SK-N-SH (cell line): ENCODE data around the gene EXOC3L1. TPM values are rescaled to one million over a fixed set of nuclear protein-coding genes. Genes with fewer than 3 reads are reported as not detected.

Source experiments
- CTCF ChIA-PET: fragments of 300-600, 350-600 bp; formaldehyde crosslinking; extraction: SDS; loops from one replicate; lab custom pipeline; 2021; lab: Yijun Ruan, JAX
- POLR2A ChIA-PET: fragments of 350-600 bp; sonication (Branson Sonifier 250); formaldehyde crosslinking; extraction: SDS; loops from one replicate; lab custom pipeline; 2020; ENCODE audit warnings: antibody characterized with exemption, inconsistent platforms; lab: Yijun Ruan, JAX
- DNase-seq: peaks from one replicate; pipeline ENCODE4 v3.0.0; 2012
- H2AFZ ChIP-seq: fragments of 200-600 bp; sonication (generic); 2 replicates; pipeline ENCODE4 v1.8.1; 2016; ENCODE audit warnings: antibody characterized with exemption, mild to moderate bottlenecking, low read depth
- H3F3A ChIP-seq: fragments of 200-600 bp; sonication (generic); replicated peaks from 2 replicates; pipeline ENCODE3; 2016; ENCODE audit warnings: antibody characterized with exemption, mild to moderate bottlenecking; ENCODE audit not compliant: insufficient read depth
- H3K27ac ChIP-seq, 2 experiments: fragments of 200-500 bp in 1 of 2; fragments of 200-600 bp in 1 of 2; sonication (Bioruptor generic) in 1 of 2; sonication (generic), shearing (Covaris generic) in 1 of 2; 2 replicates each; pipeline versions ENCODE4 v1.5.1 to v1.6.1; 2014 to 2016; ENCODE audit warnings: low read depth in 2 of 2, inconsistent platforms in 1 of 2, low read length in 1 of 2, mild to moderate bottlenecking in 1 of 2, mixed read lengths in 1 of 2
- H3K27me3 ChIP-seq: fragments of 200-600 bp; sonication (generic), shearing (Covaris generic); 2 replicates; pipeline ENCODE4 v1.6.1; 2016; ENCODE audit warnings: mixed run types; ENCODE audit not compliant: insufficient read depth
- H3K36me3 ChIP-seq, 2 experiments: fragments of 200-500 bp in 1 of 2; fragments of 200-600 bp in 1 of 2; sonication (Bioruptor generic) in 1 of 2; sonication (generic) in 1 of 2; replicated peaks in 1 of 2; 2 replicates each; pipeline versions ENCODE3 to v1.5.1; 2014 to 2016; ENCODE audit warnings: low read length in 1 of 2, mild to moderate bottlenecking in 1 of 2; ENCODE audit not compliant: insufficient read depth in 2 of 2, control insufficient read depth in 1 of 2
- H3K4me1 ChIP-seq, 2 experiments: fragments of 200-500 bp in 1 of 2; fragments of 200-600 bp in 1 of 2; sonication (Bioruptor generic) in 1 of 2; sonication (generic), shearing (Covaris generic) in 1 of 2; 2 replicates each; pipeline versions ENCODE4 v1.5.1 to v1.6.1; 2014 to 2016; ENCODE audit warnings: low read depth in 1 of 2, low read length in 1 of 2, mixed run types in 1 of 2; ENCODE audit not compliant: insufficient read depth in 2 of 2, control insufficient read depth in 1 of 2
- H3K4me2 ChIP-seq: fragments of 200-600 bp; sonication (generic), shearing (Covaris generic); 2 replicates; pipeline ENCODE4 v1.6.1; 2017; ENCODE audit warnings: mixed run types
- H3K4me3 ChIP-seq, 2 experiments: fragments of 200-500 bp in 1 of 2; fragments of 200-600 bp in 1 of 2; sonication (Bioruptor generic) in 1 of 2; sonication (generic), shearing (Covaris generic) in 1 of 2; 2 replicates each; pipeline versions ENCODE4 v1.5.1 to v1.8.1; 2014 to 2016; ENCODE audit warnings: low read depth in 2 of 2, inconsistent platforms in 1 of 2, low read length in 1 of 2, mild to moderate bottlenecking in 1 of 2, mixed read lengths in 1 of 2, moderate library complexity in 1 of 2
- H3K79me2 ChIP-seq: fragments of 200-600 bp; sonication (generic); 2 replicates; pipeline ENCODE4 v1.8.1; 2017; ENCODE audit warnings: mild to moderate bottlenecking; ENCODE audit not compliant: insufficient read depth
- H3K9ac ChIP-seq: fragments of 200-600 bp; sonication (generic); 2 replicates; pipeline ENCODE4 v1.6.1; 2017; ENCODE audit warnings: mixed run types
- H3K9me2 ChIP-seq: fragments of 200-600 bp; sonication (generic); 2 replicates; pipeline ENCODE4 v1.6.1; 2017; ENCODE audit warnings: mixed run types
- H3K9me3 ChIP-seq: fragments of 200-600 bp; sonication (generic); 2 replicates; pipeline ENCODE4 v1.6.1; 2017; ENCODE audit warnings: mixed run types, mild to moderate bottlenecking, moderate library complexity
- H4K20me1 ChIP-seq: fragments of 200-600 bp; sonication (generic); 2 replicates; pipeline ENCODE4 v1.6.1; 2017; ENCODE audit warnings: mild to moderate bottlenecking, mixed run types; ENCODE audit not compliant: insufficient read depth
- CHD2 ChIP-seq: fragments of 150-350 bp; IDR thresholded peaks from 2 replicates; pipeline ENCODE4 v1.6.1; 2018; ENCODE audit warnings: low read length; ENCODE audit not compliant: partially characterized antibody
- ELF1 ChIP-seq: IDR thresholded peaks from 2 replicates; pipeline ENCODE4 v1.4.0; 2012
- EZH2phosphoT487 ChIP-seq: fragments of 200-600 bp; sonication (generic); IDR thresholded peaks from 2 replicates; pipeline ENCODE4 v1.6.1; 2017; ENCODE audit warnings: low read depth, mixed run types, mild to moderate bottlenecking, antibody characterized with exemption, moderate library complexity, borderline replicate concordance
- FOSL2 ChIP-seq: IDR thresholded peaks from 2 replicates; pipeline ENCODE4 v1.4.0; 2012; ENCODE audit warnings: low read depth, mild to moderate bottlenecking, moderate library complexity, borderline replicate concordance
- FOXM1 ChIP-seq: IDR thresholded peaks from 2 replicates; pipeline ENCODE4 v1.4.0; 2012; ENCODE audit warnings: low read depth, mild to moderate bottlenecking
- MXI1 ChIP-seq: IDR thresholded peaks from 2 replicates; pipeline ENCODE4 v1.6.1; 2012; ENCODE audit warnings: mild to moderate bottlenecking, low read depth, low read length, improper control_type of control experiment
- NRF1 ChIP-seq: IDR thresholded peaks from 2 replicates; pipeline ENCODE4 v1.6.1; 2012; ENCODE audit warnings: low read depth, mild to moderate bottlenecking, low read length
- RAD21 ChIP-seq: IDR thresholded peaks from 2 replicates; pipeline ENCODE4 v1.6.1; 2012; ENCODE audit warnings: mild to moderate bottlenecking, low read length
- RCOR1 ChIP-seq: fragments of 150-350 bp; IDR thresholded peaks from 2 replicates; pipeline ENCODE4 v1.6.1; 2017; ENCODE audit warnings: antibody characterized with exemption, low read length
- RXRA ChIP-seq: IDR thresholded peaks from 2 replicates; pipeline ENCODE4 v1.4.0; 2012; ENCODE audit warnings: low read depth, mild to moderate bottlenecking, borderline replicate concordance
- WGBS: methylation state at CpG from one replicate; pipeline ENCODE4 v1.1.6; 2017; ENCODE audit warnings: low lambda C conversion rate; 5-methylcytosine and 5-hydroxymethylcytosine counted together
- polyA plus RNA-seq, 3 experiments: library from polyadenylated mRNA; depleted of rRNA; stranded (reverse); fragments of >200 nt; gene quantifications; 2 replicates each; pipeline ENCODE4 v1.2.3, GENCODE V29; 2012
- TF ChIP-seq, protein P1 (sequence below): IDR thresholded peaks from 2 replicates; pipeline ENCODE4 v1.4.0; 2012; ENCODE audit warnings: low read depth, borderline replicate concordance
- TF ChIP-seq, protein P2 (sequence below): fragments of 200-600 bp; sonication (generic); IDR thresholded peaks from 2 replicates; pipeline ENCODE4 v1.6.1; 2017; ENCODE audit warnings: antibody characterized with exemption, mild to moderate bottlenecking, moderate library complexity
- TF ChIP-seq, protein P3 (sequence below): fragments of 150-350 bp; IDR thresholded peaks from 2 replicates; pipeline ENCODE4 v1.6.1; 2016; ENCODE audit warnings: mild to moderate bottlenecking, low read depth, low read length
- TF ChIP-seq, protein P4 (sequence below): IDR thresholded peaks from 2 replicates; pipeline ENCODE4; 2012
- TF ChIP-seq, protein P5 (sequence below): IDR thresholded peaks from 2 replicates; pipeline ENCODE4 v1.4.0; 2012; ENCODE audit warnings: low read depth
- TF ChIP-seq, protein P6 (sequence below): IDR thresholded peaks from 2 replicates; pipeline ENCODE4 v1.4.0; 2012; ENCODE audit warnings: low read depth, borderline replicate concordance

EXOC3L1 gene, protein sequence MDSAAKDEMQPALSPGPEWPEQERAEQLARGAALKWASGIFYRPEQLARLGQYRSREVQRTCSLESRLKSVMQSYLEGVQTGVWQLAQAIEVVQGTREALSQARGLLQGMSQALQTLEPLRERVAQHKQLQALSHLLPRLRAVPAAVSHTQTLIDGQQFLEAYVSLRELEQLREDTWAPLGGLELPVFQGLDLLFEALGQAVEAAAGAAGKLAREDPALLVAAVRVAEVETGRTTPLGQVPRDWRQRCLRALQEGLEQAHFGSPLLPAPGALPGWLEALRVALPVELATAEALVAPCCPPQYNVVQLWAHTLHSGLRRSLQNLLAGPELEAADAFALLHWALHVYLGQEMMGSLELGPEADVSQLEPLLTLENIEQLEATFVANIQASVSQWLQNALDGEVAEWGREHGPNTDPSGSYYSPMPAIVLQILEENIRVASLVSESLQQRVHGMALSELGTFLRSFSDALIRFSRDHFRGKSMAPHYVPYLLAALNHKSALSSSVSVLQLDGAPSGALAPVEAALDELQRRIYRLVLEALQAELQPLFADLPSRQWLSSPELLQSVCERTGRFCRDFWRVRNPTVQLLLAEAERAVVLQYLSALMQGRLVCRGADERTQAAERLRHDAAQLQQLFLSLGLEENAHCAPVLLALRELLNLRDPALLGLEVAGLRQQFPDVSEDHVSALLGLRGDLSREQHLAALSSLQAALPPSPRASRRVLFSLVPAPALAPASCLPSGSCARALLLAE
- polyA plus RNA-seq (2012; rRNA removed): 0.46 and 0.83 TPM in 2 replicates
- polyA plus RNA-seq (2012; cell fraction: cytosol; rRNA removed): 0.22 and 0.26 TPM in 2 replicates
- polyA plus RNA-seq (2012; cell fraction: nucleus; rRNA removed): 1.8 and 3.1 TPM in 2 replicates

DNA sequence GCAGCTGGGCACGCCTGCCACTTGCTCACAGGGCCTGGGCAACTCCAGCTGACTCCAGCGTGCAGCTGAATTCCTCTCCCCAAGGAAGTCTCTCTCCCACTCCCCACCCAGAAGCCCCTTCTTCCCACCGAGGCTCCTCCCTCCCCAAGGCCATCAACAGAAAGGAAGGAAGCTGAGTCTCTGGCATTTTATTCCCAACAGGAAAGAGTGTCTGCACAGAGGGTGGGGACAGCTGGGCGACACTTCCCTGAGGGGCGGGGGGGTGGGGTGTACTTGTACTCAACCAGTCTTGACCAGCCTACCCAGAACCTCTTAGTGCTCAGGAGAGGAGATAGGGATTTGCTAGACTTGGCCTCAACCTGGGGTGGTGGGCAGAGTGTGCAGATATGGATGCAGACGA, at the start of gene EXOC3L1:
TSS of gene EXOC3L1 (minus strand) at position 96 of the 400 bp plus-strand sequence. CDS start 460 bp downstream, outside the sequence.
- Histone ChIP-seq H3K9me2 (no peaks in the 10 kb centered on the region), H4K20me1 (peaks cover 21% of the 10 kb centered on the region), H3K4me1 (peaks cover 25 to 29% of the 10 kb centered on the region in 2 experiments), H3K4me3 (no peak within 1 kb of the TSS), H3K27me3 (no peaks in the 10 kb centered on the region), H3K9ac (no peak within 1 kb of the TSS), H3K79me2 (peaks cover 34% of the 10 kb centered on the region)
- POLR2A ChIA-PET: interaction anchor here (1.2 kb wide), 1 partner anchor 29 kb away, joined by 3 read pairs; no protein-coding TSS in a partner anchor
- DNase-seq: no peak
- TF ChIP-seq CHD2: no peak
- no peak for TF ChIP-seq ELF1
- TF ChIP-seq, protein P1, sequence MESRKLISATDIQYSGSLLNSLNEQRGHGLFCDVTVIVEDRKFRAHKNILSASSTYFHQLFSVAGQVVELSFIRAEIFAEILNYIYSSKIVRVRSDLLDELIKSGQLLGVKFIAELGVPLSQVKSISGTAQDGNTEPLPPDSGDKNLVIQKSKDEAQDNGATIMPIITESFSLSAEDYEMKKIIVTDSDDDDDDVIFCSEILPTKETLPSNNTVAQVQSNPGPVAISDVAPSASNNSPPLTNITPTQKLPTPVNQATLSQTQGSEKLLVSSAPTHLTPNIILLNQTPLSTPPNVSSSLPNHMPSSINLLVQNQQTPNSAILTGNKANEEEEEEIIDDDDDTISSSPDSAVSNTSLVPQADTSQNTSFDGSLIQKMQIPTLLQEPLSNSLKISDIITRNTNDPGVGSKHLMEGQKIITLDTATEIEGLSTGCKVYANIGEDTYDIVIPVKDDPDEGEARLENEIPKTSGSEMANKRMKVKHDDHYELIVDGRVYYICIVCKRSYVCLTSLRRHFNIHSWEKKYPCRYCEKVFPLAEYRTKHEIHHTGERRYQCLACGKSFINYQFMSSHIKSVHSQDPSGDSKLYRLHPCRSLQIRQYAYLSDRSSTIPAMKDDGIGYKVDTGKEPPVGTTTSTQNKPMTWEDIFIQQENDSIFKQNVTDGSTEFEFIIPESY: no peak
- TF ChIP-seq FOSL2: no peak
- no peak for TF ChIP-seq NRF1
- no peak for TF ChIP-seq RXRA
- no peak for TF ChIP-seq EZH2phosphoT487
- TF ChIP-seq, protein P2, sequence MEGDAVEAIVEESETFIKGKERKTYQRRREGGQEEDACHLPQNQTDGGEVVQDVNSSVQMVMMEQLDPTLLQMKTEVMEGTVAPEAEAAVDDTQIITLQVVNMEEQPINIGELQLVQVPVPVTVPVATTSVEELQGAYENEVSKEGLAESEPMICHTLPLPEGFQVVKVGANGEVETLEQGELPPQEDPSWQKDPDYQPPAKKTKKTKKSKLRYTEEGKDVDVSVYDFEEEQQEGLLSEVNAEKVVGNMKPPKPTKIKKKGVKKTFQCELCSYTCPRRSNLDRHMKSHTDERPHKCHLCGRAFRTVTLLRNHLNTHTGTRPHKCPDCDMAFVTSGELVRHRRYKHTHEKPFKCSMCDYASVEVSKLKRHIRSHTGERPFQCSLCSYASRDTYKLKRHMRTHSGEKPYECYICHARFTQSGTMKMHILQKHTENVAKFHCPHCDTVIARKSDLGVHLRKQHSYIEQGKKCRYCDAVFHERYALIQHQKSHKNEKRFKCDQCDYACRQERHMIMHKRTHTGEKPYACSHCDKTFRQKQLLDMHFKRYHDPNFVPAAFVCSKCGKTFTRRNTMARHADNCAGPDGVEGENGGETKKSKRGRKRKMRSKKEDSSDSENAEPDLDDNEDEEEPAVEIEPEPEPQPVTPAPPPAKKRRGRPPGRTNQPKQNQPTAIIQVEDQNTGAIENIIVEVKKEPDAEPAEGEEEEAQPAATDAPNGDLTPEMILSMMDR: no peak
- no peak for TF ChIP-seq RAD21
- TF ChIP-seq, protein P3, sequence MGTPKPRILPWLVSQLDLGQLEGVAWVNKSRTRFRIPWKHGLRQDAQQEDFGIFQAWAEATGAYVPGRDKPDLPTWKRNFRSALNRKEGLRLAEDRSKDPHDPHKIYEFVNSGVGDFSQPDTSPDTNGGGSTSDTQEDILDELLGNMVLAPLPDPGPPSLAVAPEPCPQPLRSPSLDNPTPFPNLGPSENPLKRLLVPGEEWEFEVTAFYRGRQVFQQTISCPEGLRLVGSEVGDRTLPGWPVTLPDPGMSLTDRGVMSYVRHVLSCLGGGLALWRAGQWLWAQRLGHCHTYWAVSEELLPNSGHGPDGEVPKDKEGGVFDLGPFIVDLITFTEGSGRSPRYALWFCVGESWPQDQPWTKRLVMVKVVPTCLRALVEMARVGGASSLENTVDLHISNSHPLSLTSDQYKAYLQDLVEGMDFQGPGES: no peak
- TF ChIP-seq, protein P4, sequence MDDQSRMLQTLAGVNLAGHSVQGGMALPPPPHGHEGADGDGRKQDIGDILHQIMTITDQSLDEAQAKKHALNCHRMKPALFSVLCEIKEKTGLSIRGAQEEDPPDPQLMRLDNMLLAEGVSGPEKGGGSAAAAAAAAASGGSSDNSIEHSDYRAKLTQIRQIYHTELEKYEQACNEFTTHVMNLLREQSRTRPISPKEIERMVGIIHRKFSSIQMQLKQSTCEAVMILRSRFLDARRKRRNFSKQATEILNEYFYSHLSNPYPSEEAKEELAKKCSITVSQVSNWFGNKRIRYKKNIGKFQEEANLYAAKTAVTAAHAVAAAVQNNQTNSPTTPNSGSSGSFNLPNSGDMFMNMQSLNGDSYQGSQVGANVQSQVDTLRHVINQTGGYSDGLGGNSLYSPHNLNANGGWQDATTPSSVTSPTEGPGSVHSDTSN: no peak
- TF ChIP-seq FOXM1: no peak
- TF ChIP-seq, protein P5, sequence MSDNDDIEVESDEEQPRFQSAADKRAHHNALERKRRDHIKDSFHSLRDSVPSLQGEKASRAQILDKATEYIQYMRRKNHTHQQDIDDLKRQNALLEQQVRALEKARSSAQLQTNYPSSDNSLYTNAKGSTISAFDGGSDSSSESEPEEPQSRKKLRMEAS: no peak
- TF ChIP-seq, protein P6, sequence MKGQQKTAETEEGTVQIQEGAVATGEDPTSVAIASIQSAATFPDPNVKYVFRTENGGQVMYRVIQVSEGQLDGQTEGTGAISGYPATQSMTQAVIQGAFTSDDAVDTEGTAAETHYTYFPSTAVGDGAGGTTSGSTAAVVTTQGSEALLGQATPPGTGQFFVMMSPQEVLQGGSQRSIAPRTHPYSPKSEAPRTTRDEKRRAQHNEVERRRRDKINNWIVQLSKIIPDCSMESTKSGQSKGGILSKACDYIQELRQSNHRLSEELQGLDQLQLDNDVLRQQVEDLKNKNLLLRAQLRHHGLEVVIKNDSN: no peak
- TF ChIP-seq RCOR1: no peak
- TF ChIP-seq MXI1: no peak
- TF ChIP-seq, all 33 proteins: peak for 0
- 69% methylated on average over 5 of the region's 6 CpGs for WGBS
- Histone ChIP-seq H3K36me3 (peaks cover 5 to 21% of the 10 kb centered on the region in 2 experiments), H3K9me3 (no peaks in the 10 kb centered on the region), H3K27ac (no peak within 1 kb of the TSS), H3F3A (peaks cover 23% of the 10 kb centered on the region), H3K4me2 (no peak within 1 kb of the TSS), H2AFZ (no peak within 1 kb of the TSS)
- CTCF ChIA-PET: interaction anchor here (1.1 to 3.5 kb wide), 5 partner anchors 8 to 213 kb away, joined by 3 to 11 read pairs (median 4); partner anchors contain the start of gene NOL3
